HCT116 (cell line): ENCODE measurements around the gene GUK1. TPM values are rescaled to one million over a fixed set of nuclear protein-coding genes. Genes with fewer than 3 reads are reported as not detected.

Experiments used
- ATAC-seq: fragments of 200-7000 bp; cut with Tn5 transposase; 2 replicates; pipeline ENCODE4 v1.9.1; 2020; ENCODE audit warnings: mild to moderate bottlenecking, moderate library complexity
- BruUV-seq: library from RNA; stranded (reverse); fragments of 400-500 nt; replicated peaks from 2 replicates; lab custom pipeline; 2021; lab: Mats Ljungman, UMichigan
- CTCF ChIA-PET: fragments of 300-600 bp; sonication (Branson Sonifier 250); formaldehyde crosslinking; loops from one replicate; lab custom pipeline; 2021; ENCODE audit warnings: antibody characterized with exemption; lab: Charles Lee
- POLR2A ChIA-PET: fragments of 300-600, 350-600 bp; sonication (Branson Sonifier 250); formaldehyde crosslinking; loops from one replicate; lab custom pipeline; 2021; ENCODE audit warnings: antibody characterized with exemption; lab: Charles Lee
- RAD21 ChIA-PET, 2 experiments: fragments of 300-600 bp; sonication (Branson Sonifier 250); formaldehyde crosslinking; loops; one replicate each; lab custom pipeline; 2023; ENCODE audit warnings: low total read pairs in 2 of 2; ENCODE audit not compliant: uncharacterized antibody in 2 of 2, unreplicated experiment in 2 of 2, low non-redundant PET in 1 of 2; lab: Charles Lee
- DNase-seq: peaks from one replicate; pipeline ENCODE4 v3.0.0-alpha.2; 2010; ENCODE audit warnings: low read depth, low spot score
- H2AFZ ChIP-seq: fragments of 200-600 bp; shearing (Covaris generic), sonication (generic); 2 replicates; pipeline ENCODE4 v1.6.1; 2017; ENCODE audit warnings: low read depth, mixed run types, mixed read lengths, antibody characterized with exemption, low read length; ENCODE audit not compliant: poor library complexity, severe bottlenecking
- H3K27ac ChIP-seq: 2 replicates; pipeline ENCODE4 v1.5.1; 2012; ENCODE audit warnings: low read depth, low read length
- H3K27me3 ChIP-seq: fragments of 200-600 bp; sonication (generic); 2 replicates; pipeline ENCODE4 v1.6.1; 2016; ENCODE audit warnings: mixed run types, low read length, mixed read lengths; ENCODE audit not compliant: insufficient read depth
- H3K36me3 ChIP-seq, 2 experiments: fragments of 200-500 bp in 1 of 2; fragments of 200-600 bp in 1 of 2; sonication (Bioruptor generic) in 1 of 2; sonication (generic) in 1 of 2; 2 replicates each; pipeline versions ENCODE4 v1.5.1 to v1.6.1; 2014 to 2016; ENCODE audit warnings: low read length in 2 of 2, inconsistent platforms in 1 of 2, mixed read lengths in 1 of 2, mixed run types in 1 of 2; ENCODE audit not compliant: insufficient read depth in 2 of 2, control insufficient read depth in 1 of 2
- H3K4me1 ChIP-seq, 2 experiments: fragments of 200-600 bp in 1 of 2; sonication (generic) in 1 of 2; 2 replicates each; pipeline versions ENCODE4 v1.5.1 to v1.6.1; 2012 to 2017; ENCODE audit warnings: low read length in 2 of 2, inconsistent platforms in 1 of 2, mild to moderate bottlenecking in 1 of 2, mixed read lengths in 1 of 2, mixed run types in 1 of 2, moderate library complexity in 1 of 2; ENCODE audit not compliant: insufficient read depth in 2 of 2, control insufficient read depth in 1 of 2
- H3K4me2 ChIP-seq: fragments of 200-600 bp; sonication (generic); 2 replicates; pipeline ENCODE4 v1.6.1; 2017; ENCODE audit warnings: mixed run types, low read length, mixed read lengths
- H3K4me3 ChIP-seq, 2 experiments: fragments of 200-600 bp in 1 of 2; sonication (generic) in 1 of 2; replicated peaks in 1 of 2; 2 replicates each; pipeline ENCODE4 v1.5.1; 2011 to 2016; ENCODE audit warnings: low read length in 2 of 2, control low read depth in 1 of 2, low read depth in 1 of 2, mild to moderate bottlenecking in 1 of 2, mixed read lengths in 1 of 2, mixed run types in 1 of 2
- H3K79me2 ChIP-seq: fragments of 200-600 bp; sonication (generic); 2 replicates; pipeline ENCODE4 v1.6.1; 2017; ENCODE audit warnings: mild to moderate bottlenecking, mixed run types, low read length, moderate library complexity, mixed read lengths; ENCODE audit not compliant: insufficient read depth
- H3K9ac ChIP-seq: fragments of 200-600 bp; sonication (generic); 2 replicates; pipeline ENCODE4 v1.6.1; 2016; ENCODE audit warnings: low read length, mixed read lengths
- H3K9me2 ChIP-seq: fragments of 200-600 bp; sonication (generic), shearing (Covaris generic); 2 replicates; pipeline ENCODE4 v1.6.1; 2017; ENCODE audit warnings: mixed run types, mild to moderate bottlenecking, moderate library complexity; ENCODE audit not compliant: insufficient read depth
- H3K9me3 ChIP-seq, 2 experiments: fragments of 200-500 bp in 1 of 2; fragments of 200-600 bp in 1 of 2; sonication (Bioruptor generic) in 1 of 2; sonication (generic) in 1 of 2; 2 replicates each; pipeline ENCODE4 v1.6.1; 2014 to 2017; ENCODE audit warnings: low read length in 2 of 2, mixed read lengths in 2 of 2, inconsistent platforms in 1 of 2, low read depth in 1 of 2, mild to moderate bottlenecking in 1 of 2, mixed run types in 1 of 2, moderate library complexity in 1 of 2; ENCODE audit not compliant: control insufficient read depth in 1 of 2, insufficient read depth in 1 of 2
- H4K20me1 ChIP-seq: fragments of 200-600 bp; sonication (generic), shearing (Covaris generic); 2 replicates; pipeline ENCODE4 v1.6.1; 2017; ENCODE audit warnings: mixed run types, mild to moderate bottlenecking, moderate library complexity; ENCODE audit not compliant: insufficient read depth
- EZH2phosphoT487 ChIP-seq: fragments of 200-600 bp; IDR thresholded peaks from 2 replicates; pipeline ENCODE4 v1.6.1; 2018; ENCODE audit warnings: antibody characterized with exemption, borderline replicate concordance
- MAX ChIP-seq: IDR thresholded peaks from 2 replicates; pipeline ENCODE4 v1.6.1; 2012
- RAD21 ChIP-seq: IDR thresholded peaks from 2 replicates; pipeline ENCODE4 v1.6.1; 2012; ENCODE audit warnings: low read depth, mild to moderate bottlenecking
- TCF7L2 ChIP-seq: IDR thresholded peaks from 2 replicates; pipeline ENCODE4 v1.7.0; 2011; ENCODE audit warnings: borderline replicate concordance, inconsistent platforms; ENCODE audit not compliant: insufficient read depth, insufficient read length; ENCODE audit errors: extremely low read depth
- YY1 ChIP-seq: IDR thresholded peaks from 2 replicates; pipeline ENCODE4 v1.6.1; 2011; ENCODE audit warnings: low read length, low read depth, moderate library complexity, mild to moderate bottlenecking; ENCODE audit not compliant: insufficient replicate concordance; ENCODE audit errors: extremely low read depth
- ZFX ChIP-seq: fragments of 450-650 bp; IDR thresholded peaks from 2 replicates; pipeline ENCODE4 v1.6.1; 2017
- ZNF274 ChIP-seq: fragments of 200-500 bp; sonication (Bioruptor generic); IDR thresholded peaks from 2 replicates; pipeline ENCODE4 v1.6.1; 2014; ENCODE audit warnings: mild to moderate bottlenecking, low read depth, low read length, inconsistent platforms
- intact Hi-C: fragments of 100-400 bp; cut with micrococcal nuclease; formaldehyde crosslinking; loops from 2 replicates; pipeline ENCODE4 v1.10.0; 2022
- total RNA-seq: library from RNA; stranded (reverse); gene quantifications from one replicate; pipeline ENCODE4 v1.2.1, GENCODE V29; 2021; ENCODE audit not compliant: unreplicated experiment

GUK1 gene
- total RNA-seq, 1 experiment from 2014 or later = 145 TPM

GRCh38 chr1:228143480-228144192, 3.6 kb downstream of the GUK1 start:
- H4K20me1 ChIP-seq = no peaks in the 10 kb centered on the region
- no peak overlapping the region for H3K9ac ChIP-seq
- intact Hi-C loops = no loop called here
- no peaks in the 10 kb centered on the region for H3K9me3 ChIP-seq
- no peak overlapping the region for H3K4me3 ChIP-seq
- BruUV-seq = no TSS peak
- ChIA-PET CTCF (interaction anchor here (0.8 kb wide), 1 partner anchor 22 kb away, joined by 3 read pairs; no protein-coding TSS in a partner anchor), POLR2A (interaction anchor here (1.0 kb wide), 1 partner anchor 22 kb away, joined by 8 read pairs; the partner anchor contains the start of gene IBA57), RAD21 (no interaction called here)
- peaks cover 58% of the 10 kb centered on the region for H3K79me2 ChIP-seq
- peaks cover 0 to 15% of the 10 kb centered on the region in 2 experiments; a peak in 3 of 4 replicates for H3K4me1 ChIP-seq
- H3K27me3 ChIP-seq = no peaks in the 10 kb centered on the region
- no peak overlapping the region for H2AFZ ChIP-seq
- no peak overlapping the region for H3K4me2 ChIP-seq
- H3K27ac ChIP-seq = no peak overlapping the region
- DNase-seq (no peak), ATAC-seq (no peak)
- 0 out of 4 replicates have a peak, but pooled peaks cover 0 to 6% of the 10 kb centered on the region in 2 experiments for H3K36me3 ChIP-seq
- no peaks in the 10 kb centered on the region for H3K9me2 ChIP-seq
- TF ChIP-seq YY1 = no peak
- no peak for TF ChIP-seq TCF7L2
- TF ChIP-seq RAD21 = no peak
- no peak for TF ChIP-seq ZFX
- TF ChIP-seq MAX = no peak
- no peak for TF ChIP-seq EZH2phosphoT487
- TF ChIP-seq ZNF274 = no peak
